ENCODE results near the gene DQX1. TPM values are rescaled to one million over a fixed set of nuclear protein-coding genes. Genes with fewer than 3 reads are reported as not detected.

The DQX1 gene, protein sequence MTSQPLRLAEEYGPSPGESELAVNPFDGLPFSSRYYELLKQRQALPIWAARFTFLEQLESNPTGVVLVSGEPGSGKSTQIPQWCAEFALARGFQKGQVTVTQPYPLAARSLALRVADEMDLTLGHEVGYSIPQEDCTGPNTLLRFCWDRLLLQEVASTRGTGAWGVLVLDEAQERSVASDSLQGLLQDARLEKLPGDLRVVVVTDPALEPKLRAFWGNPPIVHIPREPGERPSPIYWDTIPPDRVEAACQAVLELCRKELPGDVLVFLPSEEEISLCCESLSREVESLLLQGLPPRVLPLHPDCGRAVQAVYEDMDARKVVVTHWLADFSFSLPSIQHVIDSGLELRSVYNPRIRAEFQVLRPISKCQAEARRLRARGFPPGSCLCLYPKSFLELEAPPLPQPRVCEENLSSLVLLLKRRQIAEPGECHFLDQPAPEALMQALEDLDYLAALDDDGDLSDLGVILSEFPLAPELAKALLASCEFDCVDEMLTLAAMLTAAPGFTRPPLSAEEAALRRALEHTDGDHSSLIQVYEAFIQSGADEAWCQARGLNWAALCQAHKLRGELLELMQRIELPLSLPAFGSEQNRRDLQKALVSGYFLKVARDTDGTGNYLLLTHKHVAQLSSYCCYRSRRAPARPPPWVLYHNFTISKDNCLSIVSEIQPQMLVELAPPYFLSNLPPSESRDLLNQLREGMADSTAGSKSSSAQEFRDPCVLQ
- 10 to 100 TPM in 1 of 4 donors, 1 to 10 TPM in 3; 3.8 to 13.3 (median 5.7) TPM for total RNA-seq

DNA sequence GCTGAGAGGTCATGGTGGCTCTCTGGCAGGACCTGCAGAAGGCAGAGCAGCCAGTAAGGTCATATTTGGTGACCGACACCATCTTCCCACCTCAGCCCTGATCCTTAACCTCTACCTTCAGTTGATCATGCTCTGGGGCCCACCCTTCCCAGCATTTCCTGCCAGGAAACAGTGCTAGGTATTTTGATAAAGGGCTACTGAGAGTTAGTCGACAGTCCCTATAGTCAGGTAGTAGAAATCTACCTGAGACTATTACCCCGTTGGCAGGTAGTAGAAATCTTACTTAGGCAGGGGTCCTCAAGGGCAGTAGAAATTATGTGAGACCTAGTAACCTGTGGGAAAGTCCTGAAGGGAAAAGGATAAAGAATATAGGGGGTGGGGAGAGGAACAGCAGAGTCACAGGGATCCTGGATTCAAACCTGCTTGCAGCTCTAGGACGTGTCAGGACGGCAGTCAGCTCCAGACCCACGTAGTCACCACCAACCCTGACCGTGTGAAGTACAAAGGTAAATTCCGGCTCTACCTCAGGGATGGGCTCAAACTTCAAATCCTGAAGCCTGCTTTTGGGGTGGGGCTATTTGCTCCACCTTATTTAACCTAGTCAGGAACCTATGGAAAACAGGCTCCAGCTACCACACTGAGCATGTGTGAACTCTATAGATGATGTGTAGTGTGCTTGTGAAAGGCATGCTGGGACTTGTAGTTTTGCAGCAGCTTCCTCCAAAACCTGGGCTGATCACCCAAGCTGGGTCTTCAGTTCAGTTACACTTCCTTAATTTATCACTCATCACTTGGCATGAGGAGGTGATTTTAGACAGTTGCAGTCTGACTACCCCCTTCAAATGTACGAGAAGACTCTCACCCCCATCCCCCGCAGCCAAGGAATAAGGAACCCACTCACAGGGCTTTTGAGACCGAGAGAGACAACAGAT lies at the start of gene DQX1:
Gene DQX1 (minus strand): TSS at position 515 of the 932 bp plus-strand sequence. CDS start 502 bp downstream, at position 13.
- 63 to 66% methylated on average over 11 of the region's 11 CpGs for WGBS, 2 donors
- H3K27me3 ChIP-seq, result peaks cover 0 to 4% (median 0%) of the 10 kb centered on the region in 4 donors
- peak within 1 kb of the TSS; percentile 16 to 83 (median 67) for H3K27ac ChIP-seq
- H3K4me3 ChIP-seq, result peak within 1 kb of the TSS in 1 of 4 donors; percentile 28
- no peaks in the 10 kb centered on the region for H3K9me3 ChIP-seq
- H3K4me1 ChIP-seq, result peaks cover 14 to 47% (median 22%) of the 10 kb centered on the region in 3 donors
- H3K36me3 ChIP-seq, result peaks cover 7 to 29% (median 11%) of the 10 kb centered on the region in 3 donors
- TF ChIP-seq, protein P1, sequence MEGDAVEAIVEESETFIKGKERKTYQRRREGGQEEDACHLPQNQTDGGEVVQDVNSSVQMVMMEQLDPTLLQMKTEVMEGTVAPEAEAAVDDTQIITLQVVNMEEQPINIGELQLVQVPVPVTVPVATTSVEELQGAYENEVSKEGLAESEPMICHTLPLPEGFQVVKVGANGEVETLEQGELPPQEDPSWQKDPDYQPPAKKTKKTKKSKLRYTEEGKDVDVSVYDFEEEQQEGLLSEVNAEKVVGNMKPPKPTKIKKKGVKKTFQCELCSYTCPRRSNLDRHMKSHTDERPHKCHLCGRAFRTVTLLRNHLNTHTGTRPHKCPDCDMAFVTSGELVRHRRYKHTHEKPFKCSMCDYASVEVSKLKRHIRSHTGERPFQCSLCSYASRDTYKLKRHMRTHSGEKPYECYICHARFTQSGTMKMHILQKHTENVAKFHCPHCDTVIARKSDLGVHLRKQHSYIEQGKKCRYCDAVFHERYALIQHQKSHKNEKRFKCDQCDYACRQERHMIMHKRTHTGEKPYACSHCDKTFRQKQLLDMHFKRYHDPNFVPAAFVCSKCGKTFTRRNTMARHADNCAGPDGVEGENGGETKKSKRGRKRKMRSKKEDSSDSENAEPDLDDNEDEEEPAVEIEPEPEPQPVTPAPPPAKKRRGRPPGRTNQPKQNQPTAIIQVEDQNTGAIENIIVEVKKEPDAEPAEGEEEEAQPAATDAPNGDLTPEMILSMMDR (IDR thresholded peaks at IDR 0.05), result no peak
- no peak for TF ChIP-seq POLR2A (IDR thresholded peaks at IDR 0.05)
- intact Hi-C loops (cut with DNase I), result loop anchor here (5.0 kb wide), 1 partner anchor 44 kb away; the partner anchor contains the start of genes CCDC142 and TTC31
- DNase-seq, result no peak

DNA sequence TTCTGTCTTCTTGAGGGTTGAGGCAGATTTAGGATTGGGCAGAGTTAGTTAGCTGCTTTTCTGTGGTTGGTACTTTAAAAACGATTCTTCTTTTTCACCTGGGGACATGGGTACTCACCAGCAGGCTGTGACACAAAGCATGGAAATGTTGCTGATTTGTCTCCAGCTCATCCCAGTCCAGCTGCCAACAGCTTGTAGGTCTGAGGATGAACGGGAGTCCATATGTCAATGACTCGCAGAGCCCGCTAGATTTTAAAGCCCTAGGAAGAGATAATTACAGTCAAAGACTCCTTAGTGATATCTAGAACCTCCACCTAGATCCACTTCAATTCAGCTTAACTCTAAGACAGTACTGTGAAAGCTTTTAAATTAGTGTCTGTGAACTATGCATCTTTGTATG lies 49.3 kb upstream of the DQX1 start:
- Histone ChIP-seq H3K36me3 (no peaks in the 10 kb centered on the region), H3K4me3 (no peak overlapping the region), H3K27ac (no peak overlapping the region), H3K4me1 (no peaks in the 10 kb centered on the region), H3K27me3 (peaks cover 0 to 9% (median 0%) of the 10 kb centered on the region in 4 donors), H3K9me3 (no peaks in the 10 kb centered on the region)
- intact Hi-C loops (cut with DNase I), result no loop called here
- DNase-seq, result no peak
- 70 to 81% methylated on average over 4 of the region's 4 CpGs for WGBS, 2 donors
- no peak for TF ChIP-seq POLR2A (IDR thresholded peaks at IDR 0.05)
- TF ChIP-seq, protein P1 (IDR thresholded peaks at IDR 0.05), result no peak

DNA sequence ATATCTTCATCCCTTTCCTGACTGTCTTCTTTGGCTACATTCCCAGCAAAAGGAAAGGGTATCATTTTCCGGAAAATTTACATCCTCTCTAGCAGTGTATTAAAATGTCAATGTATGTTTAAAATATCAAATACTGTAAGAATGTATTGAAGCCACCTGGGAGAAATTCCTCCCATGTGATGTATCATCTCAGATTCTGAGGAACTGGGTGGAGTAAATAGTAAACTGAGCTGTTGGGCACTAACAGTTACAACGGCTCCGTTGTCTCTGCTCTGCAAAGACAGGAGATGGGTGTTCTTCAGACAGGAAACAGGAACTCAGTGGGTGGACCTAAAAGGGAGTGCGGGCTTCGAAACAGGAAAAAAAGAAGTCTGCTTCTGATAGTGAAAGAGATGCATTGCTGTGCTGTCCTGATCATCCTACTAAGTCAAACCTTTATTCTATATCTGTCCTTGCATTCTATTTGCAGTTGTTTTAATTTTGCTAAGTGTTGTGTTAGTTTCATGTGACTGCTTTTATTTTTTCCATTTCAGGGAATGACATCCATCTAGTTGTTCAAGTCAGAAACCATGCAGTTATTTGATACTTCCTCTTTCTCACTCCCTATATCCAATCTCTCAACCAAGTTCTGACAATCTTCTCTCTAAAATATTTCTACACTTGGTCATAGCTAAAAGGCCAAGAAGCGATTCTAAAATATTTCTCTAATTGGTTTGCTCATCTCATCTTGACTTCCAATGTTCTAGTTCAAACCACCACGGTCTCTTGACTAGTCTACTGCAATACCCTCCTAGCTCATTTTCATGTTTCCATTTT lies 47.9 kb upstream of the DQX1 start:
- no peak for DNase-seq
- H3K4me3 ChIP-seq, result no peak overlapping the region
- TF ChIP-seq, protein P1 (IDR thresholded peaks at IDR 0.05), result no peak
- TF ChIP-seq POLR2A (IDR thresholded peaks at IDR 0.05), result no peak
- peak overlapping the region in 2 of 4 donors; percentile 1 for H3K27ac ChIP-seq
- no peaks in the 10 kb centered on the region for H3K36me3 ChIP-seq
- peaks cover 0 to 9% (median 0%) of the 10 kb centered on the region in 4 donors for H3K27me3 ChIP-seq
- intact Hi-C loops (cut with DNase I), result no loop called here
- H3K4me1 ChIP-seq, result no peaks in the 10 kb centered on the region
- 40 to 45% methylated on average over 7 of the region's 7 CpGs for WGBS, 2 donors
- no peaks in the 10 kb centered on the region for H3K9me3 ChIP-seq

DNA sequence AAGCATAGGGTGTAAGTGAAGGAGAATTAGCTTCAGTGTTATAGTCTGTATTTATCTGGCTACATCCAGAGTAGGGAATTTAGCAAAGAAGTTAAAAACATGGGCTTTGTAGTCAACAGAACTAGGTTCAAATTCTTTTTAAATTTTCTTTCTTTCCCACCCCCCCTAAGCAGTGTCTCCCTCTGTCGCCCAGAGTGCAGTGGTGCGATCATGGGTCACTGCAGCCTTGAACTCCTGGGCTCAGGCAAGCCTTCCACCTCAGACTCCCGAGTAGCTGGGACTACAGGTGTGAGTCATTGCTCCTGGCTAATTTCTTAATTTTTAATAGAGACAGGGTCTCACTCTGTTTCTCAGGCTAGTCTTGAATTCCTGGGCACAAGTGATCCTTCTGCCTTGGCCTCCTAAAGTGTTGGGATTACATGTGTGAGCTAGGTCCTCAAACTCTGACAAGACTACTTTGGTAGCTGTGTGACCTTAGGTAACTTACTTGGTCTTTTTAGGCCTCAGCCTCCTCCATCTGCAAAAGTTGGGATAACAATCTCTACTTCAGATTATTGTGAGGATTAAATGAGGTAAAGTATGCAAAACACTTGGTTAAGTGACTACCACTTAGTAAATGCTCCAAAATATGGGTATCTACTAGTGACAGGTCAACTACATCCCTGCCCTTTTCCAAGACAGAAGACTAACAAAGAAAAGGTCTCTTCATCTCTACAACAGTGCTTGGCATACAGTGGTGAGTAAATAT lies 46.3 kb upstream of the DQX1 start:
- 71 to 80% methylated on average over 3 of the region's 3 CpGs for WGBS, 2 donors
- no peak for TF ChIP-seq POLR2A (IDR thresholded peaks at IDR 0.05)
- TF ChIP-seq, protein P1 (IDR thresholded peaks at IDR 0.05), result no peak
- no peak overlapping the region for H3K27ac ChIP-seq
- H3K4me1 ChIP-seq, result no peaks in the 10 kb centered on the region
- intact Hi-C loops (cut with DNase I), result no loop called here
- no peak overlapping the region for H3K4me3 ChIP-seq
- no peak for DNase-seq
- H3K9me3 ChIP-seq, result no peaks in the 10 kb centered on the region
- H3K36me3 ChIP-seq, result no peaks in the 10 kb centered on the region
- H3K27me3 ChIP-seq, result peaks cover 0 to 16% (median 0%) of the 10 kb centered on the region in 4 donors
